NB4 (cell line): Measurements from ENCODE around the gene TBC1D22A.
"Not testable (repeated sequence)": the region's sequence is repeated elsewhere in the genome, so short reads cannot be mapped to it uniquely, and the experiment has no call there.

ENCODE experiments used
- DNase-seq: peaks from one replicate; pipeline ENCODE4 v3.0.0; 2010; ENCODE audit warnings: low read depth
- H3K4me3 ChIP-seq: one replicate; pipeline ENCODE4 v1.5.1; 2011; ENCODE audit warnings: mild to moderate bottlenecking, low read depth, low read length, moderate library complexity
- CTCF ChIP-seq: IDR thresholded peaks from one replicate; pipeline ENCODE4 v1.5.1; 2012; ENCODE audit warnings: low read depth, low read length
- MAX ChIP-seq: IDR thresholded peaks from 2 replicates; pipeline ENCODE4 v1.6.1; 2011; ENCODE audit warnings: low read depth, low read length
- MYC ChIP-seq: IDR thresholded peaks from 2 replicates; pipeline ENCODE4 v1.6.1; 2011; ENCODE audit warnings: low read depth, low read length
- POLR2A ChIP-seq: IDR thresholded peaks from 2 replicates; pipeline ENCODE4 v1.6.1; 2011; ENCODE audit warnings: mild to moderate bottlenecking; ENCODE audit not compliant: insufficient read length; ENCODE audit errors: extremely low read depth

Gene TBC1D22A

DNA sequence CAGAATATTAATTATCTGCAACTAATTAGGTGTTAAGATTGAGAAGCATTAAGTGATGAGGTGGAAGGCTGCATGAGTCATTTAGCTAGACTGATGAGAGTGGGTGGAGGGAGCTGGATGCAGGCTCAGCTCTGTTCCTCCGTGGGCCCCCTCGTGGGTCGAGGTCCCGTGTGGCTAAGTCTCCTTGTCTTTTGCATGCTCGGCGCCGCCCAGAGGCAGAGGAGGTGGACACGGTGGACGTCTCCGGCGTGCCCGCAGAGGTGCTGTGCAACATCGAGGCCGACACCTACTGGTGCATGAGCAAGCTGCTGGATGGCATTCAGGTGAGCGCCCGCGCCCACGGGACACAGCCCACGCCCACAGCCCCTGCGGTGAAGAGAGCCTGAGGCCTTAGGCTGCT, 211.6 kb downstream of the TBC1D22A start:
- TF ChIP-seq CTCF (no peak), MAX (no peak), POLR2A (no peak), MYC (no peak)
- no peak overlapping the region for H3K4me3 ChIP-seq
- no peak for DNase-seq

DNA sequence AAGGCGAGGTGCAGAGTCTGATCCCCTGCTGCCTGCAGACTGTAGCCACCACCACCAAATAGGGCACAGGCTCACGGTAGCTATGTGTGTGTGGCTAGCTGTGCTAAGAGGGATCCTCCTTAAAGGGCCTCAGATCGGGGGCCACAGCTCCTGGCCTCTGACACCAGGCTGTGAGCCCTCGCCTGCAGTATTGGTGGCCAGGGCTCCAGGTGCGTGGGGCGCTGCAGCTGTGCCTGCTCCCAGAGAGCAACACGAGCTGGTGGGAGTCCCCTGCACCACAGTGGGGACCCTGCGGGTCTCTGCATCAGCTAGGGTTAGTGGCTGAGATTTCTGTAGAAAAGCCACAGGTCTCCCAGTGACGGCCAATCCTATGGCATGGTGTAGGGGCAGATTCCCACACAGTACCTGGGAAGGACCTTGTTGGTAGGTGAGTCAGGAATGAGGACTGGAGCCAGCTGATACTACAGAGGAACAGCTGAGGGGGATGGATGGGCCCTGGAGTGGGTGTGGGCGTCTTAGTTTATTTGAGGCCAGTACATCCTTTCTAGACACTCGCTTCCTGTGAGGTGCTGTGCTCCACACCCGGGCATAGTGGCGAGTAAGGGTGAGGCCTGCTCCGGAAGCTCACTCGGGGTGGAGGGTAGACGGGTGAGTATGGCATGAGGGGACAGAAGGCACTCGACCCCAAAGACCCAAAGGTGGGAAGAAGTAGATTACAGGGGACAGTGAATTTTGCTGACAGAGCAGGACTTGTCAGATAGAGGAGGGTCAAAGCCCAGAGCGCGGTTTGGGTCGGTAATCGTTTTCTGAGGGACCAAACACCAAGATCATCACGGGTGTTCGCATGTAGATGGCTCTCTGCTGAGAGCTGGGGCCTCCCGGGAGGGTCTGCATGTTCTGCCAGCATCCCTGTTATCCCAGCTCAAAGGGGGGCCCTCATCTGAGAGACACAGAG, 212.5 kb downstream of the TBC1D22A start:
- TF ChIP-seq MAX = no peak
- no peak for TF ChIP-seq POLR2A
- no peak for TF ChIP-seq CTCF
- TF ChIP-seq MYC = no peak
- DNase-seq = no peak
- H3K4me3 ChIP-seq = no peak overlapping the region

- TF ChIP-seq POLR2A (no peak), MYC (no peak), CTCF (no peak), MAX (no peak)
- no peak overlapping the region for H3K4me3 ChIP-seq
- DNase-seq = no peak
Observed at GRCh38 chr22:46976143-46976542, 213.7 kb downstream of the TBC1D22A start.

- no peak for DNase-seq
- H3K4me3 ChIP-seq = no peak overlapping the region
- no peak for TF ChIP-seq MYC
- TF ChIP-seq POLR2A = no peak
- no peak for TF ChIP-seq CTCF
- no peak for TF ChIP-seq MAX
Observed at GRCh38 chr22:46976598-46976997, 214.1 kb downstream of the TBC1D22A start.

GRCh38 chr22:46977656-46978343, 215.3 kb downstream of the TBC1D22A start:
- no peak overlapping the region for H3K4me3 ChIP-seq
- no peak for TF ChIP-seq CTCF
- TF ChIP-seq POLR2A = no peak
- no peak for TF ChIP-seq MAX
- TF ChIP-seq MYC = no peak
- DNase-seq = no peak

- not testable (repeated sequence) for H3K4me3 ChIP-seq, DNase-seq
Observed at GRCh38 chr22:46978668-46979067, 216.2 kb downstream of the TBC1D22A start.
